Activated CD4-positive, alpha-beta T cell treated with anti-CD3 and anti-CD28 coated beads for 24 hours (primary cell): ENCODE data around the gene TMEM131L.
"Not testable (repeated sequence)": the region's sequence is repeated elsewhere in the genome, so short reads cannot be mapped to it uniquely, and the experiment has no call there.

Source experiments
- DNase-seq, 2 donors: peaks; one replicate each; pipeline ENCODE4 v3.0.0-alpha.2; 2020; ENCODE audit warnings: low read depth in 2 of 2

TMEM131L gene

DNA sequence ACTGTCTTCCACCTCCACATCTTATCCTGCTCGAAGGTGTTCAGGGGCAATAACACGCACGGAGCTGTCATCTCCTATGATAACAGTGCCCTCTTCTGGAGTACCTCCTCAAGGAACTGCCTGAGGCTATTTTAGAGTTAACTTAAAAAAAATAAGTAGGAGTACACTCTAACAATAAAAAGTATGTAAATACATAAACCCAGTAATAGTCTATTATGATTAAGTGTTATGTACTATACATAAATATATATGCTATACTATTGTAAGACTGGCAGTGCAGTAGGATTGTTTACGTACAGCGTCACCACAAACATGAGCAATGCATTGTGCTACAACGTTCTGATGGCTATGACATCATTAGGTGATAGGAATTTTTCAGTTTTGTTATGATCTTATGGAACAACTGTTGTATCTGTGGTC, 183.4 kb downstream of the TMEM131L start:
- no peak for DNase-seq

- no peak for DNase-seq
Measured at GRCh38 chr4:153651116-153651515, 185.0 kb downstream of the TMEM131L start.

DNA sequence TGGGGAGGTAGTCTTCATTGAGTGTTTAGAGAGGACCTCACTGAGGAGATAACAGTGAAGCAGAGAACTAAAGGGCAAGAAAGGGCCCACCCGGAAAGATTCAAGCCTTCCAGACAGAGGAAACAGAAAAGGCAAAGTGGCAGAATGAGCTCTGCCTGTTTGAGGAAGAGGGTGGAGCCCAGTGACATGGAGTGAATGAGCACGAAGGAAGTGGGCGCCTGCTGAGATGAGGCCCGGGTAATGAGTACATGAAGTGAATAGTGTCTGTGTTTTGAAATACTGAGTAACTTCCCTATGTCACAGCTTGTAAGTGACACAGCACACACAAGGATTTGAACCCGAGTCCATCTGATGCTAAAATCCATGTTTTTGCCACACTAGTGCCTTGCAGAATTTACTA, 185.4 kb downstream of the TMEM131L start:
- DNase-seq: peak; percentile 23 to 29

DNA sequence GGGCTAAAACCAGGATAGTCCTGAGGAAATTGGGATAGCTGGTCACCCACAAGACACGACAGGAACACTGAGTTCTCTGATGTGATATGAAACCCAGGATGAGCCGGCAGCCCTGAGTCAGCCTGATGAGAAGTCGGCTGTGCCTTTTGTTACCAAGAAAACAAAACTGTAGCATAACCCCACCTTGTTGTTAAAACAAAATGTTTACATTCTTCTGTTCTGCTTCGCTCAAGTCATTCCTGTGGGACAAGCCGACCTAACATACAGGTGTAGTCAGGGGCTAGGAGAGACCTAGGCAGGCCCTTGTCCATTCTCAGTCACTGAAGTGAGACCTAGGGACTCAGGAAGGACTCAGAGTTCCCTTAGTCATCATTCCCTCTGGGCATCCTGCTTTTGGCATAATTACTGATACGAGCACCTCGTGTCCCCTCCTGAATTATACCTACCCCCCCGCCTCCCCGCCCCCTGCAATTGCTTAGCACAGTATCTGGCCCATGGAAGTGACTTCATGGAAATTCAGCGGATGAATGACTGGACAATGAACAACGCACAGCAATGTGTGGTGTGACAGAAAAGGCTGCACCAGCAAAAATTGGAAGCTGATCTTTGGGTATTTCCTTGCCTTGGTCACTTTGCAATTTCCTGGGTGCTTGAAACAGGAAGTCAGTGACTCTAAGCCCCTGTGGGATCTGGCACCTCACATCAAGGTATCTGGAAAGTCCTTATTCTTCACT, 186.1 kb downstream of the TMEM131L start:
- DNase-seq: no peak

GRCh38 chr4:153655002-153655541, 188.9 kb downstream of the TMEM131L start:
- DNase-seq: no peak

GRCh38 chr4:153655928-153656327, 189.8 kb downstream of the TMEM131L start:
- no peak for DNase-seq

DNA sequence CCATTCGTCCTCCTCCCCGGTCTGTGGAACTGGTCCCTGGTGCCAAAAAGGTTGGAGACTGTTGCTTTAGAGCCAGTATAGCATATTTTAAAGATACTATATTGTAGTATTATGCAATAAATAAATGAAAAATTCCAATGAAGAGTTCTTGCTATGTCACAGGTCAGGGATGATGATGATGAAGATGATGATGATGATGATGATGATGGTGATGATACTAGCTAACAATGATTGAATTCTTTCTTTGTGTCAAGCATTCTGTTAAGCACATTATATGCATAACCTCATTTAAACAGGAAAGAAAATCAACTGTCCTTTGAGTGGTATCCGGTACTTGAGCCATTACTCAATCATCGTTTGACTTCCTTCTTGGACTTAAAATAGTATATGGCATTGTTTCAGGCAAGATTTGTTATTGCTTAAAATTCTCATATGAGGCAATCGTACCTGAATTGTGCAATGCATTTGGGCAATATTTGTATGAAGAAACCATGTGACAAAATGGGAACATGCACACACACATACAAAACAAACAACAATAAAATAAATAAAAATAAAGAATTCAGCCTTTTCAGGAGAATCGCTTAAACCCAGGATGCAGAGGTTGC, 195.2 kb downstream of the TMEM131L start:
- no peak for DNase-seq

DNA sequence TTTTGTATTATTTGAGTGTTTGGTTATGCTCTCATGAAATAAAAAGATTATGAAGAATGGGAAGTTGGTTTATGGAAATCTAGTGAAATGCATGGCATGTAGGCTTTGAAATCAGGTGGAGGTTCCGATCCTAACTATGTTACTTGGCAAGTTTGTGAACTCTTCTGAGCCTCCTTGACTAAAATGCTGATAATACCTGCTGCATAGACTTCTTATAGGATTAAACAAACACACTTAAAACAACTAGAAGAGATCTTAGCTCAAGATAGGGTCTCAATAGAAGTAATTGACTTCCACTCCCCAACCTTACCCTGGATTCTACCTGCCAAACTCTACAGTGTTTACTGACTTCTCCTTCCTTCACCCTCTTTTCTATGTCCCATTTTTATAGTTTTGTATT, 195.7 kb downstream of the TMEM131L start:
- no peak for DNase-seq

DNA sequence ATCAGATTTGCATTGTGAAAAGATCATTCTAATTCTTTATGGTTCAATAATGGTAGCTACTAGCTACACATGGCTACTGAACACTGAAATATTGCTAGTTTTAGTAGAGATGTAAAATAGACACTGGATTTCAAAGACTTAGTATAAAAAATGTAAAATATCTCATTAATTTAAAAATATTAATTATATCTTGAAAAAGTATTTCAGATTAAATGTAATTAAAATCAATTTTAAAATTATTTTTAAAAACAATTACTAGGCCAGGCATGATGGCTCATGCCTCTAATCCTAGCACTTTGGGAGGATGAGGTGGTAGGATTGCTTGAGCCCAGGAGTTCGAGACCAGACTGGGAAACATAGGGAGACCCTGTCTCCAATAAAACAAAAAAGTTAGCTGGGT, 197.5 kb downstream of the TMEM131L start:
- DNase-seq: no peak

DNA sequence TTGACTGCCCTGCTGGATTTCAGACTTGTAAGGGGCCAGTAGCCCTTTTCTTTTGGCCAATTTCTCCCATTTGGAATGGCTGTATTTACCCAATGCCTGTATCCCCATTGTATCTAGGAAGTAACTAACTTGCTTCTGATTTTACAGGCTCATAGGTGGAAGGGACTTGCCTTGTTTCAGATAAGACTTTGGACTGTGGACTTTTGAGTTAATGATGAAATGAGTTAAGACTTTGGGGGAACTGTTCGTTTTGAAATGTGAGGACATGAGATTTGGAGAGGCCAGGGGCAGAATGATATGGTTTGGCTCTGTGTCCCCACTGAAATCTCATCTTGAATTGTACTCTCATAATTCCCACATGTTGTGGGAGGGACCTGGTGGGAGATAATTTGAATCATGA, 200.3 kb downstream of the TMEM131L start:
- DNase-seq: not testable (repeated sequence)

- DNase-seq: no peak
Measured at GRCh38 chr4:153668647-153669046, 202.5 kb downstream of the TMEM131L start.

DNA sequence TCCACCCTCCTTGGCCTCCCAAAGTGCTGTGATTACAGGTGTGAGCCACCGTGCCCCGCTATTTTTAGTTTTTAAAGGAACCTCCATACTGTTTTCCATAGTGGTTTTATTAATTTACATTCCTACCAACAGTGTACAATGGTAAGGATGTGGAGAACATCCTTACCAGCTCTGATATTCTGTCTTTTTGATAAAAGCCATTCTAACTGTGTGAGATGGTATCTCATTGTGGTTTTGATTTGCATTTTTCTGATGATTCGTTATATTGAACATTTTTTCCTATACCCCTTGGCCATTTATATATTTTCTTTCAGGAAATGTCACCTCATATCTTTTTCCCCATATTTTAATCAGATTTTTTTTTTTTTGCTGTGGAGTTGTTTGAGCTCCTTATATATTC, 203.7 kb downstream of the TMEM131L start:
- no peak for DNase-seq

GRCh38 chr4:153676486-153676885, 210.3 kb downstream of the TMEM131L start:
- no peak for DNase-seq

- no peak for DNase-seq
Measured at GRCh38 chr4:153676984-153677383, 210.8 kb downstream of the TMEM131L start.

- DNase-seq: no peak
Measured at GRCh38 chr4:153679486-153679885, 213.3 kb downstream of the TMEM131L start.

- DNase-seq: no peak
Measured at GRCh38 chr4:153683763-153684181, 217.6 kb downstream of the TMEM131L start.

- peak; percentile 41 to 51 for DNase-seq
Measured at GRCh38 chr4:153684182-153684970, 218.2 kb downstream of the TMEM131L start, which contains the start of gene TLR2. Gene TLR2 (plus strand): TSS chr4:153684280. CDS start chr4:153702908, 18,628 bp downstream.

- DNase-seq: no peak
Measured at GRCh38 chr4:153684971-153685371, 218.8 kb downstream of the TMEM131L start.
